ENCODE measurements around the gene MANSC4. TPM values are rescaled to one million over a fixed set of nuclear protein-coding genes. Genes with fewer than 3 reads are reported as not detected.
A peak's percentile ranks its signal among the peaks of the same experiment; 100 is the strongest.
"Not testable (repeated sequence)": the region's sequence is repeated elsewhere in the genome, so short reads cannot be mapped to it uniquely, and the experiment has no call there.

The MANSC4 gene
- total RNA-seq, 1 donor from 2014 or later: not detected

DNA sequence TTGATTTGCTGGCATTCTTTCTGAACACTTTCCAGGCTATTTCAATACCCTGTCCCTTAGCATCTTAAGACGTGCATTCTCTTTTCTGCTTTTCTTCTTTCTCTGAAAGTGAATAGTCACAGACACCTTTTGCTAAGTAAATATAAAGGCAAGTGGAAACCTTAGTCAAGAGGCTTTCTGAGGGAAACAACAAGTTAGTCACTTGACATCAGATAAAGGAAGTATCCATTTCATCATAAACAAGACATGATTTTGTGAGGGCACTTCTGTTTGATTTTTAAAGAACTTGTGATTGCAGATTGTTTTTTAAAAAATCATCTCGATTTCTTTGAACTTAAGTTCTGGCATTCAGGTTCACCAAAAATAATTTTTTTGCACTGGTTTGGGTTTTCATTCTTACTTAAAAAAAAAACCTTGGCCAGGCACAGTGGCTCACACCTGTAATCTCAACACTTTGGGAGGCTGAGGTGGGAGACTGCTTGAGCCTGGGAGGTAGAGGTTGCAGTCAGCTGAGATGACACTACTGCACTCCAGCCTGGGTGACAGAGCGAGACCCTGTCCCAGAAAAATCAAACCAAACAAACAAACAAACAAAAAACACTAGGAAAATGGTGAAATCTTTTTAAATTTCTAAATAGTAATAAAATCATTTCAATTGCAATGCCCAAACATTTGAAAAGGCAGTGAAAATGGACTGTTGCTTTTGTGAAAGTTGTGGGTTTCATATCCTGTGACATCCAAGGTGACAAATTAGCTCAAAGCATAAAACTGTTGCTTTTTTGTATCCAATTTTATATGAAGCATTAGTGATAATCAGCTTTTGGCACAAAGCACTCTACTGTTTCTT is 8.3 kb downstream of the MANSC4 start:
- ATAC-seq (ENCODE audit: poor library complexity) (no peak), DNase-seq (no peak)
- intact Hi-C loops (cut with DNase I): no loop called here

DNA sequence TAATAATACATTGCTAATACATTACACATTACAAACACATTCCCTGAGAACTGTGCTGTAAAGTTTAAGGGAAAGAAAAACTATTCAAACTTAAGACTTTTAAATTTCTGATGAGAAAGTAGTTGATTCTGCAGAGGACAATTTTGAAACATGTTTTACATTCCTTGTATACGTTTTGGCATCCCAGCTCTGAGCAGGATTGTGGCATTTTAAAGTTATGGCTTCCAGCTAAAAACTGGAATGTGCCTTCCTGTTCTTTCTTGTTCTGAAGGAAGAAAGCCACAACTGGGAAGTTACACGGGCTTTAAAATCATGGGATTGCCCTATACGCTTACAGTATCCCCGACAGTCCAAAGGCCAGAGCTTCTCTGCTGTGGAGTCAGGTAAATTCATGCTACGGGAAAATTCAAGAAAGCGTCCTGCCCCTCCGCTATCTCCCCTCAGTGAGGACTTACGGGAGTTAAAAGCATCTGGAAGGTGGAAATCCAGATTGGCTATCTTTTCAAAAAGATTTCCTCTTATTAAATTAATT is 10.8 kb downstream of the MANSC4 start:
- ATAC-seq (ENCODE audit: poor library complexity) (no peak), DNase-seq (no peak)
- intact Hi-C loops (cut with DNase I): no loop called here

DNA sequence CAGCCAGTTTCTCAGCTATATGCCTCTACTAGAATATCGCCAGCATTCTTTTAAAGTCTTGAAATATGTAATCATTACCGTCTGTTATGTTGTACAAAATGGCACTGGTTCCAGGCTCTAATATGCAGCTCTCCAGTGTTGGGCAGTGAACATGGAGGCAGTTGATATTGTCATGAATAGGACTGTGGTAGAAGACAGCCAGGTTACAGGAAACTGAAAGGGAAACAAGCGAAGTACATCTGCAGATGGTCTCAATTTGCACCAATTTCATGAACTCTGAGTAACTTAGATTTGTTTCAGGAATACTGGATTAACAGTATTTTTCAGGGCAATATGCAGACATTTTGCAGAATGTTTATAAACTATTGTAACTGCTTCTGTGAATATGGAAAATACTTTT is 13.4 kb downstream of the MANSC4 start:
- intact Hi-C loops (cut with DNase I): no loop called here
- DNase-seq (no peak), ATAC-seq (ENCODE audit: poor library complexity) (no peak)

- DNase-seq: no peak
- intact Hi-C loops (cut with DNase I): no loop called here
- no peak for ATAC-seq (ENCODE audit: poor library complexity)
Measured at GRCh38 chr12:27762757-27763156, 17.3 kb downstream of the MANSC4 start.

- ATAC-seq (ENCODE audit: poor library complexity): no peak
- intact Hi-C loops (cut with DNase I): no loop called here
- no peak for DNase-seq
Measured at GRCh38 chr12:27756670-27757195, 23.3 kb downstream of the MANSC4 start.

GRCh38 chr12:27754795-27755194 is 25.2 kb downstream of the MANSC4 start:
- no peak for DNase-seq
- intact Hi-C loops (cut with DNase I): no loop called here
- ATAC-seq (ENCODE audit: poor library complexity): no peak

DNA sequence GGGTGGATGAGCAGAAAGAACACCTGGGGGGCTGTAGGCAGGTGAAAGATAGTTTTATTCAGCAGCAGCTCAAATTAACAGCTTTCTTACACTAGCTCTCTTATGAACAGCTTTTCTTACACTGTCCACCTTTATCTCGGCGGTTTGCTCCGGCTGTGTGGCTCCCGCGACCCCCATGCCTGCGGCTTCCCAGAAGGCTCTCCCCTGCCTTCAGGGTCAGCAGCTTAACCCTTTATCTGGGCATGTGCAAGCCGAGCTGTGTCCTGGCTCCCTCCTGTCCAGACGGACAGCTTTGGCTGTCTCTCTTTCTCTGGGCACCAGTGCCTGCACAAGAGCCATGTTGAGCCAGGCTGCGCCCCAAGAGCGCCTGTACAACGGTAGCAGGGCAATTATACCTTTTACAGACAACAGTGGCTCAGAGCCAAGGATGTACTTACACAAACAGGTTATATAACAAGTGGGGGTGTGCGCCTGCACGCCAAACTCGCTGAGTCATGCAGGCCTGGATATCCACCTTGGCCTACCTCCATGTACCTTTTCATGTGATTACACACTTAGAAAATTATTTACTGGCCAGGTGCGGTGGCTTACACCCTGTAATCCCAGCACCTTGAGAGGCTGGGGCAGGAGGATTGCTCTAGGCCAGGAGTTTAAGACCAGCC is 28.5 kb downstream of the MANSC4 start:
- DNase-seq: no peak
- ATAC-seq (ENCODE audit: poor library complexity): no peak

DNA sequence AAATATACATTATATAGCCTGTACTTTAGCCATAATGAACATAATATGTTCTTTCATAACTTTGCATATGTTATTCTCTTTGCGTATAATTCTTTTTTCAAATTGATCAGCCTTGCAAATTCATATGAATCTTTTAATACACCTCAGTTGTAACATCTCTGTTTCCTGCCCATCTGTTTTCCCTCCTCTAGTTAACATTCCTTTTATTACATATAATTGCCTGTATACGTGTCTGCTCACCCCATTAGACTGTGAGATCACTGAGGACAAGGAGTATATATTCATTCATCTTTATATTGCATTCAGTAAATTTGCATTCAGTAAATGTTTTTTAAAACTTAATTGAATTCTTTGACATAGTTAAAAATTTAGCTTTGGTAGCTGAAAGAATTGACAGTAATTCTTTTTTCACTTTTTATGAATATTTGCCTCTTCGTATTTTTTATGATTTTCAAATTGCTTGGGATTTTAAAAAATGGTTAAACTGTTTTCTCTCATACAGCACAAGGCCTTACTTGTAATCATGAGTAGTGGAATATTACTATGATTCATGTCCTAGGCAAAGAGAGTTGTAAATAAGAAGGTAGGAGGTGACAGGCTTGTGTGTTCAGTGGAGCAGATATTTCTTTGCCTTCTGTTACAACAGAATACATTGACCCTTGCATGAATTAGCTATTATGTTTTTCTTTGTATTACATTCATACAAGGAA is 32.8 kb downstream of the MANSC4 start:
- ATAC-seq (ENCODE audit: poor library complexity) (peak; percentile 46), DNase-seq (no peak)
- intact Hi-C loops (cut with DNase I): no loop called here

More for the DNA sequence above, 28.5 kb downstream of the MANSC4 start:
- intact Hi-C loops (cut with DNase I): no loop called here

DNA sequence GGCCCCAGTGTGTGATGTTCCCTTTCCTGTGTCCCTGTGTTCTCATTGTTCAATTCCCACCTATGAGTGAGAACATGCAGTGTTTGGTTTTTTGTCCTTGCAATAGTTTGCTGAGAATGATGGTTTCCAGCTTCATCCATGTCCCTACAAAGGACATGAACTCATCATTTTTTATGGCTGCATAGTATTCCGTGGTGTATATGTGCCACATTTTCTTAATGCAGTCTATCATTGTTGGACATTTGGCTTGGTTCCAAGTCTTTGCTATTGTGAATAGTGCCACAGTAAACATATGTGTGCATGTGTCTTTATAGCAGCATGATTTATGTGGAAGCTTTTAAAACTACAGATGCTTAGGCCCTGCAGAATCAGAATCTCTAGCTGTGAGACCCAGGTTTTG is 34.3 kb downstream of the MANSC4 start:
- ATAC-seq (ENCODE audit: poor library complexity); DNase-seq; intact Hi-C loops (cut with DNase I): not testable (repeated sequence)

GRCh38 chr12:27743601-27744000 is 36.4 kb downstream of the MANSC4 start:
- intact Hi-C loops (cut with DNase I): loop anchor here (5.0 kb wide), 1 partner anchor 79 kb away; no protein-coding TSS in a partner anchor
- ATAC-seq (ENCODE audit: poor library complexity) (no peak), DNase-seq (no peak)

DNA sequence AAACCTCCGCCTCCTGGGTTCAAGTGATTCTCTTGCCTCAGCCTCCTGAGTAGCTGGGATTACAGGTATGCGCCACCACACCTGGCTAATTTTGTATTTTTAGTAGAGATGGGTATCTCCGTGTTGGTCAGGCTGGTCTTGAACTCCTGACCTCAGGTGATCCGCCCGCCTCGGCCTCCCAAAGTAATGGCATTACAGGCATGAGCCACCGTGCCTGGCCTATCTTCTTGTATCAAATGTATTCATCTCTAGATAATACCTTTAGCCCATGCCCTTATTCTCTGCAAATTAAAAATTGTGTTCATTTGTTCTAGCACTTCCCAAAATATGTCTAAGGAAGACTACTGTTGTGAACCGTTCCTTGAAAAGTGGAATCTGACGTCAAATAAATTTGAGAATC is 45.7 kb downstream of the MANSC4 start:
- intact Hi-C loops (cut with DNase I): loop anchor here (10.0 kb wide), 1 partner anchor 200 kb away; no protein-coding TSS in a partner anchor
- not testable (repeated sequence) for ATAC-seq (ENCODE audit: poor library complexity); DNase-seq

DNA sequence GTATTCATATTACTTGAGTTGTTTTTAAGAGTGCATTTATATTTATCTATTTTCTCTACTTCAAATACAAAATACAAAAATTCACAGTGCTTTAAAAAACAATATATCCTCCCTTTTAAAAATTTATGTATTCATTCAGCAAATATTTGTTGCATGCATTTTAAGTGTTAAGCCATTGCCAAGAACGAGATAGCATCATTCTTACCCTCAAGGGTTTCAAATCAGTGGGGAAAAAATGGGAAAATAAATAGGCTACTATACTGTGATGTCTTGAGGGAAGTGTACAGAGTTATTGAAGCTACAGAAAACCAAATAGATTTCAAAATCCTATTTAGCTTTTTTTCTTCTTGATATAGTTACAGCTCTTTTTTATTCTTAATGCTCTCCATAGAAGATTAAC is 46.2 kb downstream of the MANSC4 start:
- intact Hi-C loops (cut with DNase I): loop anchor here (10.0 kb wide), 1 partner anchor 201 kb away; no protein-coding TSS in a partner anchor
- DNase-seq (no peak), ATAC-seq (ENCODE audit: poor library complexity) (no peak)

- intact Hi-C loops (cut with DNase I): loop anchor here (10.0 kb wide), 1 partner anchor 202 kb away; no protein-coding TSS in a partner anchor
- ATAC-seq (ENCODE audit: poor library complexity) (no peak), DNase-seq (no peak)
Measured at GRCh38 chr12:27733052-27733656, 46.9 kb downstream of the MANSC4 start.

GRCh38 chr12:27732281-27732680 is 47.8 kb downstream of the MANSC4 start:
- no peak for ATAC-seq (ENCODE audit: poor library complexity)
- no peak for DNase-seq
- intact Hi-C loops (cut with DNase I): loop anchor here (10.0 kb wide), 1 partner anchor 203 kb away; no protein-coding TSS in a partner anchor

- intact Hi-C loops (cut with DNase I): loop anchor here (10.0 kb wide), 1 partner anchor 205 kb away; no protein-coding TSS in a partner anchor
- ATAC-seq (ENCODE audit: poor library complexity) (no peak), DNase-seq (no peak)
Measured at GRCh38 chr12:27730097-27730588, 49.9 kb downstream of the MANSC4 start.

- intact Hi-C loops (cut with DNase I): no loop called here
- ATAC-seq (ENCODE audit: poor library complexity) (no peak), DNase-seq (no peak)
Measured at GRCh38 chr12:27723212-27723611, 56.8 kb downstream of the MANSC4 start.
